Body of pancreas (tissue), 4 donors: ENCODE results near the gene NKX2-2.

ENCODE experiments used
- POLR2A ChIP-seq, 3 donors: fragments of 450-650 bp; IDR thresholded peaks; one replicate each; pipeline ENCODE4 v1.6.1; 2016; ENCODE audit warnings: antibody characterized with exemption in 3 of 3, mild to moderate bottlenecking in 2 of 3
- TF ChIP-seq, protein P1 (sequence below), 7 experiments: fragments of 450-650 bp in 4 of 7; fragments of 200-600 bp in 3 of 7; sonication (generic) in 3 of 7; IDR thresholded peaks; one replicate each; pipeline ENCODE4 v1.5.1; 2016 to 2019; ENCODE audit warnings: antibody characterized with exemption in 7 of 7

DNA sequence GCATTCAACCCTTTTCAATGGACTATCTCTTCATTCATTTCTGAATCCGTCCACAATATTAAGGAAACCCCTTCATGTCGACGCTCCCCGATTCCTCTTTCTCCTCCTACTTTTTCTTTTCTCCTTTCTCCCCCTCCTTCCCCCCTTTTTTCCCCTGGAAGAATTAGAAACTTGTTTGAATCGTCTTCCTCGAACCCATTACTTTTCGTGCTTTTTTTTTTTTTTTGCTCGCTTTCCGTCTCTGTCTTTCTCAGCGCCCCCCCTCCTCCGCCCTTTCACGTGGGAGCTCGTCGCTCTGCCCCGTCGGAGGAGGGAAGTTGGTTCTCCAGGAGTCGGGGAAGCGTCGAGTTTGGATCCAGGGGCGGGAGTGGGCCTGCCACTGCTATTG lies 2.3 kb upstream of the NKX2-2 start:
- no peak for TF ChIP-seq POLR2A (IDR thresholded peaks at IDR 0.05)
- TF ChIP-seq, protein P1, sequence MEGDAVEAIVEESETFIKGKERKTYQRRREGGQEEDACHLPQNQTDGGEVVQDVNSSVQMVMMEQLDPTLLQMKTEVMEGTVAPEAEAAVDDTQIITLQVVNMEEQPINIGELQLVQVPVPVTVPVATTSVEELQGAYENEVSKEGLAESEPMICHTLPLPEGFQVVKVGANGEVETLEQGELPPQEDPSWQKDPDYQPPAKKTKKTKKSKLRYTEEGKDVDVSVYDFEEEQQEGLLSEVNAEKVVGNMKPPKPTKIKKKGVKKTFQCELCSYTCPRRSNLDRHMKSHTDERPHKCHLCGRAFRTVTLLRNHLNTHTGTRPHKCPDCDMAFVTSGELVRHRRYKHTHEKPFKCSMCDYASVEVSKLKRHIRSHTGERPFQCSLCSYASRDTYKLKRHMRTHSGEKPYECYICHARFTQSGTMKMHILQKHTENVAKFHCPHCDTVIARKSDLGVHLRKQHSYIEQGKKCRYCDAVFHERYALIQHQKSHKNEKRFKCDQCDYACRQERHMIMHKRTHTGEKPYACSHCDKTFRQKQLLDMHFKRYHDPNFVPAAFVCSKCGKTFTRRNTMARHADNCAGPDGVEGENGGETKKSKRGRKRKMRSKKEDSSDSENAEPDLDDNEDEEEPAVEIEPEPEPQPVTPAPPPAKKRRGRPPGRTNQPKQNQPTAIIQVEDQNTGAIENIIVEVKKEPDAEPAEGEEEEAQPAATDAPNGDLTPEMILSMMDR (IDR thresholded peaks at IDR 0.05), result no peak
